Skin epidermis (tissue), 12 donors: Measurements from ENCODE around the gene ARHGAP4.

Source experiments
- H3K27ac ChIP-seq, 21 experiments: fragments of 200-600 bp; sonication (generic) in 11 of 21; one replicate each; pipeline ENCODE4 v1.5.0; 2020; ENCODE audit warnings: mild to moderate bottlenecking in 3 of 21, inconsistent platforms in 2 of 21, moderate library complexity in 2 of 21
- H3K4me3 ChIP-seq, 7 experiments: fragments of 200-600 bp; sonication (generic) in 2 of 7; one replicate each; pipeline ENCODE4 v1.5.0; 2020; ENCODE audit warnings: inconsistent platforms in 2 of 7, mild to moderate bottlenecking in 2 of 7, moderate library complexity in 1 of 7

The ARHGAP4 gene

GRCh38 chrX:153913701-153914100 lies 12.4 kb downstream of the ARHGAP4 start:
- Histone ChIP-seq H3K27ac (no peak overlapping the region), H3K4me3 (no peak overlapping the region)

GRCh38 chrX:153913211-153913610 lies 12.9 kb downstream of the ARHGAP4 start:
- Histone ChIP-seq H3K27ac (no peak overlapping the region), H3K4me3 (no peak overlapping the region)

- H3K4me3 ChIP-seq, result no peak overlapping the region
Observed at GRCh38 chrX:153911798-153912197, 14.3 kb downstream of the ARHGAP4 start.

GRCh38 chrX:153910446-153910845 lies 15.6 kb downstream of the ARHGAP4 start:
- Histone ChIP-seq H3K4me3 (no peak overlapping the region), H3K27ac (no peak overlapping the region)

More at GRCh38 chrX:153911798-153912197, 14.3 kb downstream of the ARHGAP4 start:
- no peak overlapping the region for H3K27ac ChIP-seq

GRCh38 chrX:153909980-153910360 lies 16.1 kb downstream of the ARHGAP4 start:
- no peak overlapping the region for H3K27ac ChIP-seq
- no peak overlapping the region for H3K4me3 ChIP-seq

GRCh38 chrX:153909024-153909979 lies 16.8 kb downstream of the ARHGAP4 start:
- no peak overlapping the region for H3K27ac ChIP-seq
- H3K4me3 ChIP-seq, result no peak overlapping the region

- Histone ChIP-seq H3K4me3 (no peak overlapping the region), H3K27ac (no peak overlapping the region)
Observed at GRCh38 chrX:153908219-153908860, 17.7 kb downstream of the ARHGAP4 start.

- H3K27ac ChIP-seq, result no peak overlapping the region
- no peak overlapping the region for H3K4me3 ChIP-seq
Observed at GRCh38 chrX:153907456-153907855, 18.6 kb downstream of the ARHGAP4 start.

GRCh38 chrX:153906126-153906917 lies 19.7 kb downstream of the ARHGAP4 start:
- Histone ChIP-seq H3K4me3 (no peak overlapping the region), H3K27ac (no peak overlapping the region)

- Histone ChIP-seq H3K27ac (no peak overlapping the region), H3K4me3 (no peak overlapping the region)
Observed at GRCh38 chrX:153905481-153906095, 20.5 kb downstream of the ARHGAP4 start.

GRCh38 chrX:153903991-153904957 lies 21.8 kb downstream of the ARHGAP4 start, which contains the start of gene AVPR2:
Gene AVPR2, plus strand, starts transcription at chrX:153904673. Its CDS starts 473 bp downstream, at chrX:153905146.
- Histone ChIP-seq H3K4me3 (no peak within 1 kb of the TSS), H3K27ac (peak within 1 kb of the TSS in 7 of 21 experiments; percentile 4 to 46 (median 28))

- peak overlapping the region in 4 of 21 experiments; percentile 25 to 42 (median 26) for H3K27ac ChIP-seq
- H3K4me3 ChIP-seq, result no peak overlapping the region
Observed at GRCh38 chrX:153903238-153903980, 22.7 kb downstream of the ARHGAP4 start.

GRCh38 chrX:153902385-153902784 lies 23.7 kb downstream of the ARHGAP4 start:
- Histone ChIP-seq H3K27ac (no peak overlapping the region), H3K4me3 (no peak overlapping the region)

GRCh38 chrX:153901753-153902140 lies 24.3 kb downstream of the ARHGAP4 start:
- Histone ChIP-seq H3K4me3 (no peak overlapping the region), H3K27ac (peak overlapping the region in 2 of 21 experiments; percentile 24 to 58)

- H3K27ac ChIP-seq, result peak overlapping the region in 5 of 21 experiments; percentile 12 to 58 (median 24)
- no peak overlapping the region for H3K4me3 ChIP-seq
Observed at GRCh38 chrX:153900831-153901752, 25.0 kb downstream of the ARHGAP4 start.

GRCh38 chrX:153897899-153898298 lies 28.2 kb downstream of the ARHGAP4 start:
- Histone ChIP-seq H3K4me3 (no peak overlapping the region), H3K27ac (no peak overlapping the region)

- H3K4me3 ChIP-seq, result no peak overlapping the region
- H3K27ac ChIP-seq, result no peak overlapping the region
Observed at GRCh38 chrX:153889123-153889522, 36.9 kb downstream of the ARHGAP4 start.
